GM12874 (cell line): ENCODE measurements around the gene TSPAN15.

Experiments
- TF ChIP-seq, protein P1 (sequence below): IDR thresholded peaks from 2 replicates; pipeline ENCODE4 v1.5.1; 2011; ENCODE audit warnings: low read depth, mild to moderate bottlenecking, control low read depth, low read length, moderate library complexity; ENCODE audit not compliant: insufficient read depth

TSPAN15 gene

DNA sequence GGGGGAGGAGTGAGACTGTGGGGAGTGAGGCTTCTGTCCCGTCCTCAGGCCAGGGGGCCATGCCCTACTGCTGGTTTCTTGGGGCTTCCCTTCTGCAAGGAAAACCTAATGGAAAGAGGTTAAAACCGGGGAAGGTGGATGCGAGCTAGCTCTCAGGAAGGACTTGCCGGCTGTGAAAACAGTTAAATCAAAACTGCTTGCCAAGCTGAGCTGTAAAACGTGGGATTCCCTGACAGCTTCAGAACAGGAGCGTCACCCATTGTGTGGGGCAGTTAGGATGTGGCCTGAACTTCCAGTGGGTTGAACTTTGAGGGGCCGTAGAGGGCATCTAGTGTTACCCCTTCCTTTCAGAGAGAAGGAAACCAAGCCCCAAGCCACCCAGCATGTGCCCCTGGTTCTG lies 13.1 kb downstream of the TSPAN15 start:
- TF ChIP-seq, protein P1, sequence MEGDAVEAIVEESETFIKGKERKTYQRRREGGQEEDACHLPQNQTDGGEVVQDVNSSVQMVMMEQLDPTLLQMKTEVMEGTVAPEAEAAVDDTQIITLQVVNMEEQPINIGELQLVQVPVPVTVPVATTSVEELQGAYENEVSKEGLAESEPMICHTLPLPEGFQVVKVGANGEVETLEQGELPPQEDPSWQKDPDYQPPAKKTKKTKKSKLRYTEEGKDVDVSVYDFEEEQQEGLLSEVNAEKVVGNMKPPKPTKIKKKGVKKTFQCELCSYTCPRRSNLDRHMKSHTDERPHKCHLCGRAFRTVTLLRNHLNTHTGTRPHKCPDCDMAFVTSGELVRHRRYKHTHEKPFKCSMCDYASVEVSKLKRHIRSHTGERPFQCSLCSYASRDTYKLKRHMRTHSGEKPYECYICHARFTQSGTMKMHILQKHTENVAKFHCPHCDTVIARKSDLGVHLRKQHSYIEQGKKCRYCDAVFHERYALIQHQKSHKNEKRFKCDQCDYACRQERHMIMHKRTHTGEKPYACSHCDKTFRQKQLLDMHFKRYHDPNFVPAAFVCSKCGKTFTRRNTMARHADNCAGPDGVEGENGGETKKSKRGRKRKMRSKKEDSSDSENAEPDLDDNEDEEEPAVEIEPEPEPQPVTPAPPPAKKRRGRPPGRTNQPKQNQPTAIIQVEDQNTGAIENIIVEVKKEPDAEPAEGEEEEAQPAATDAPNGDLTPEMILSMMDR: no peak

DNA sequence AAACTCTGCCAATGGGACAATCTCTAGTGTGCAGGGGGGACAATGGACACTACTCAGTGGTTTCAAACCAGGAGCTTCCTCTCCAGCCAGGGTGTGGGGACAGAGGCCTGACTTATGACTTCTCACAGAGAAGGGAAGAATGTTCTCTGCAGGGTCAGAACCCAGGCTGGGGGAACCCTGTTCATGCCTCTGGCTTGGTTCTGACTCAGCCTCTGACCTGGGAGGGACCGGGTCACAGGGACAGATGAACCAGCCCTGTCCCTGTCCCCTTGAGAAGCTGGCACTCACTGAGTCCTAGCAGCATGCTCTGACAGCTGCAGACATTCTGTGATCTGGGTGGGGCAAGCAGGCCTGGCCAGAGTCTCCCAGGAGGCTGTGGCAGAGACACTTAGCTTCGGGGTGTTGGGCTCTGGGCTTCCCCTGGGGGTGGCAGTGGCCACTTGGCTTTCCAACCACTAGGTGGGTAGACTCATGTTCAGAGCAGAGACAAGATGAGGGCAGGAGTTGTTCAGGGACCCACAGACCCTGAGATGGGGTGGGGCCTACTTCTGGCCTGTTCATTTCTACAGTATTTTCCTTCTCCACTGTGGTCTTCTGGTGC lies 13.6 kb downstream of the TSPAN15 start:
- TF ChIP-seq, protein P1: no peak

- TF ChIP-seq, protein P1: no peak
These were observed 14.3 kb downstream of the TSPAN15 start for GRCh38 chr10:69465457-69466157.

DNA sequence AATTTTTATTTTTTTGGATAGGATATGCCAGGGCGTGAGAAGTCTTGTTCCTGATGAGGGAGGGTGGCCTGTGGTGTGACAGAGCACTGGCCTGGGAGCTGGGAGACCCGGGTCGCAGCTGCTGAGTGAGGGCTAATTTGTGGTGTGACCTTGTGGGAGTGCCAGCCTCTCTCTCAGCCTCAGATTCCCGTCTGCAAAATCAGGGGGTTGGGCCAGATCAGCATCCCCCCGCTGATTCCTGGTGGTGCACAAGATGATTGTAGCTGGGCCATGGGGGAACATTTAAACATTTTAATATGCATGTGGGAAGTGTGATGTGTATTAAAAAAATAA lies 14.9 kb downstream of the TSPAN15 start:
- TF ChIP-seq, protein P1: no peak

- TF ChIP-seq, protein P1: no peak
These were observed 15.4 kb downstream of the TSPAN15 start for GRCh38 chr10:69466689-69467088.

GRCh38 chr10:69467928-69468750 lies 16.9 kb downstream of the TSPAN15 start:
- TF ChIP-seq, protein P1: no peak

GRCh38 chr10:69468751-69469089 lies 17.5 kb downstream of the TSPAN15 start:
- TF ChIP-seq, protein P1: no peak
